GM12878 (cell line): ENCODE results near the gene TDRD10. TPM values are rescaled to one million over a fixed set of nuclear protein-coding genes. Genes with fewer than 3 reads are reported as not detected.

Experiments used
- ATAC-seq: fragments of 200-7000 bp; cut with Tn5 transposase; 3 replicates; pipeline ENCODE4 v1.9.1; 2020; ENCODE audit warnings: mild to moderate bottlenecking, moderate library complexity
- BruUV-seq: library from RNA; stranded (reverse); fragments of 400-500 nt; replicated peaks from 2 replicates; lab custom pipeline; 2021; lab: Mats Ljungman, UMichigan
- CTCF ChIA-PET: fragments of 300-600 bp; sonication (Branson Sonifier 250); formaldehyde crosslinking; extraction: SDS; loops from one replicate; lab custom pipeline; 2021; ENCODE audit warnings: inconsistent platforms; lab: Yijun Ruan, JAX
- POLR2A ChIA-PET: fragments of 350-600 bp; formaldehyde crosslinking; extraction: SDS; loops from one replicate; lab custom pipeline; 2021; ENCODE audit warnings: inconsistent platforms; lab: Charles Lee
- RAD21 ChIA-PET: fragments of 300-600 bp; sonication (Branson Sonifier 250); formaldehyde crosslinking; loops from one replicate; lab custom pipeline; 2023; ENCODE audit warnings: antibody characterized with exemption; ENCODE audit not compliant: unreplicated experiment; lab: Charles Lee
- SMC1A ChIA-PET: fragments of 300-600 bp; sonication (Branson Sonifier 250); formaldehyde crosslinking; loops from one replicate; lab custom pipeline; 2023; ENCODE audit not compliant: unreplicated experiment, uncharacterized antibody; lab: Charles Lee
- DNase-seq: peaks from one replicate; pipeline ENCODE4 v3.0.0-alpha.2; 2011; ENCODE audit warnings: low read depth, low spot score
- FAIRE-seq: peaks from 3 replicates; lab custom pipeline; 2011; peaks lifted over from hg19 to GRCh38; lab: Jason Lieb, UNC
- H2AFZ ChIP-seq: 2 replicates; pipeline ENCODE4 v1.6.0; 2011; ENCODE audit warnings: low read depth, low read length, control low read depth; ENCODE audit not compliant: control insufficient read depth
- H3K27ac ChIP-seq: 2 replicates; pipeline ENCODE4 v1.5.1; 2011; ENCODE audit warnings: control low read depth; ENCODE audit not compliant: control insufficient read depth, insufficient read depth
- H3K27me3 ChIP-seq, 2 experiments: replicated peaks in 1 of 2; 2 replicates each; pipeline versions ENCODE4 v1.6.0 to v1.6.1; 2011; ENCODE audit warnings: low read length in 1 of 2; ENCODE audit not compliant: control insufficient read depth in 2 of 2, insufficient read depth in 2 of 2
- H3K36me3 ChIP-seq, 2 experiments: 2 replicates each; pipeline ENCODE4 v1.5.1; 2011; ENCODE audit warnings: low read length in 1 of 2; ENCODE audit not compliant: control insufficient read depth in 2 of 2, insufficient read depth in 2 of 2
- H3K4me1 ChIP-seq: 2 replicates; pipeline ENCODE4 v1.6.1; 2011; ENCODE audit warnings: mild to moderate bottlenecking, low read length, moderate library complexity, mixed read lengths; ENCODE audit not compliant: control insufficient read depth, insufficient read depth
- H3K4me2 ChIP-seq: 2 replicates; pipeline ENCODE4 v1.6.0; 2011; ENCODE audit warnings: control low read depth; ENCODE audit not compliant: control insufficient read depth, insufficient read depth
- H3K4me3 ChIP-seq: fragments of 200-600 bp; sonication (generic); 2 replicates; pipeline ENCODE4 v1.5.1; 2016
- H3K79me2 ChIP-seq: 2 replicates; pipeline ENCODE4 v1.6.0; 2011; ENCODE audit warnings: low read length; ENCODE audit not compliant: control insufficient read depth, insufficient read depth
- H3K9ac ChIP-seq: 2 replicates; pipeline ENCODE4 v1.8.0; 2011; ENCODE audit warnings: low read length, control low read depth, mixed read lengths; ENCODE audit not compliant: control insufficient read depth, insufficient read depth
- H3K9me3 ChIP-seq: replicated peaks from 3 replicates; pipeline ENCODE4 v1.5.1; 2011; ENCODE audit warnings: mild to moderate bottlenecking, low read length; ENCODE audit not compliant: control insufficient read depth, insufficient read depth
- H4K20me1 ChIP-seq: 2 replicates; pipeline ENCODE4 v1.6.0; 2011; ENCODE audit not compliant: control insufficient read depth, insufficient read depth
- ASH2L ChIP-seq: fragments of 300-600, 200-600 bp; sonication (generic); IDR thresholded peaks from 2 replicates; pipeline ENCODE4 v1.6.1; 2017; ENCODE audit warnings: low read depth, mild to moderate bottlenecking, borderline replicate concordance
- BCL11A ChIP-seq: IDR thresholded peaks from 2 replicates; pipeline ENCODE4 v1.6.1; 2011; ENCODE audit warnings: low read depth, low read length
- DPF2 ChIP-seq: fragments of 450-650 bp; IDR thresholded peaks from 2 replicates; pipeline ENCODE4 v1.6.1; 2017; ENCODE audit warnings: mild to moderate bottlenecking
- FOS ChIP-seq: IDR thresholded peaks from 3 replicates; pipeline ENCODE4 v1.6.1; 2011; ENCODE audit warnings: borderline replicate concordance; ENCODE audit not compliant: insufficient read length; ENCODE audit errors: extremely low read depth
- MXI1 ChIP-seq: fragments of 150-350 bp; IDR thresholded peaks from 2 replicates; pipeline ENCODE4 v1.6.1; 2011; ENCODE audit warnings: low read depth, mild to moderate bottlenecking, inconsistent platforms, low read length, improper control_type of control experiment
- RELA ChIP-seq: fragments of 450-650 bp; IDR thresholded peaks from 2 replicates; pipeline ENCODE4 v1.8.0; 2014; ENCODE audit warnings: borderline replicate concordance; ENCODE audit not compliant: partially characterized antibody
- SIN3A ChIP-seq: IDR thresholded peaks from 2 replicates; pipeline ENCODE4 v1.6.1; 2012; ENCODE audit warnings: low read depth, low read length, improper control_type of control experiment
- ZNF24 ChIP-seq: fragments of 450-650 bp; IDR thresholded peaks from 2 replicates; pipeline ENCODE4 v1.6.1; 2017; ENCODE audit warnings: antibody characterized with exemption, mild to moderate bottlenecking
- WGBS: methylation state at CpG from one replicate; pipeline ENCODE4 v1.1.6; 2016; ENCODE audit warnings: low lambda C conversion rate; ENCODE audit not compliant: insufficient replicate concordance, insufficient coverage; ENCODE audit errors: missing lambda C conversion rate; 5-methylcytosine and 5-hydroxymethylcytosine counted together
- in situ Hi-C: fragments of 300-500 bp; cut with MboI; formaldehyde crosslinking; loops from 9 replicates; pipeline ENCODE4 v1.14.3; 2018; ENCODE audit warnings: mixed read lengths
- intact Hi-C: fragments of 100-400 bp; cut with micrococcal nuclease; formaldehyde crosslinking; loops from one replicate; pipeline ENCODE4 v1.14.2; 2022; ENCODE audit not compliant: unreplicated experiment
- polyA plus RNA-seq, 11 experiments: library from polyadenylated mRNA; depleted of rRNA in 4 of 11; unstranded in 6 of 11; stranded (reverse) in 5 of 11; fragments of >200 nt; fragmentation: Nextera tagmentation in 4 of 11; fragmentation: Illumina TruSeq in 1 of 11; extraction: Ambion mirVana in 4 of 11; extraction: Trizol in 1 of 11; gene quantifications; 1 replicate in 1 of 11; 2 replicates in 10 of 11; pipeline versions ENCODE4 v1.2.1 to v1.2.3, GENCODE V29; 2011 to 2016; ENCODE audit warnings: inconsistent platforms in 2 of 11, missing spikeins in 2 of 11, low read depth in 1 of 11
- total RNA-seq, 4 experiments: library from RNA; depleted of rRNA in 3 of 4; stranded (reverse); fragments of >200 nt in 3 of 4; fragmentation: Illumina TruSeq in 1 of 4; extraction: Trizol in 1 of 4; gene quantifications; 2 replicates each; pipeline versions ENCODE4 v1.2.1 to v1.2.3, GENCODE V29; 2013 to 2021
- TF ChIP-seq, protein P1 (sequence below): fragments of 450-650 bp; conservative IDR thresholded peaks from 2 replicates; pipeline ENCODE4 v1.6.1; 2017; ENCODE audit warnings: mild to moderate bottlenecking, moderate library complexity
- TF ChIP-seq, protein P2 (sequence below): IDR thresholded peaks from 2 replicates; pipeline ENCODE4 v1.6.1; 2012; ENCODE audit warnings: improper control_type of control experiment, low read depth, low read length; ENCODE audit not compliant: insufficient replicate concordance

The TDRD10 gene
- total and polyA plus RNA-seq, 10 of the 15 experiments (the other 5 are each of a cell fraction or from before 2014, with no cell fraction given), result not detected

DNA sequence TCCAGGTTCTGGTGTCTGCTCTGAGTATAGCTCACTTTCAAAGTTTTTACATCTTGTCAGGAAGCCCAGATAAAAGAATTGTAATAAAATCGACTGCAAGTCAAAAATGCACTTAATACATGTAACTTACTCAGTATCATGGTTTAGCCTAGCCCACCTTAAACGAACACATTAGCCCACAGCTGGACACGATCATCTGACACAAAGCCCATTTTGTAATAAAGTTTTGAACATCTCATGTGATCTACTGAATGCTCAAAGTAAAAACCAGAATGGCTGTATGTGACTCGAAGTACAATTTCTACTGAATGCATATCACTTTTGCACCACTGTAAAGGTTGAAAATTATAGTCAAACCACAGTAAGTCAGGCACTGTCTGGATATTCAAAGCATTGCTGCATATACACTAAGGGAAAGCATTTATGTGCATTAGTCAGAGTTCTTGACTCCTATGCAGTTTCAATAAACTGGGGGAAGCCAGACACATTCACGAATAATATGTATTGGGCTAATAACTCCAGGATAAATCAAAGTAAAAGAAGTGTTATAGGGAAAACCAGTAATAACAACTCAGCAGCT is 12.2 kb upstream of the TDRD10 start:
- POLR2A ChIA-PET, result interaction anchor here (0.6 kb wide), 3 partner anchors 18 to 551 kb away, joined by 3 to 5 read pairs (median 3); no protein-coding TSS in a partner anchor
- Histone ChIP-seq H3K9me3 (no peaks in the 10 kb centered on the region), H4K20me1 (no peaks in the 10 kb centered on the region), H3K4me2 (no peak overlapping the region), H2AFZ (no peak overlapping the region), H3K27ac (no peak overlapping the region), H3K4me3 (no peak overlapping the region), H3K79me2 (no peaks in the 10 kb centered on the region), H3K36me3 (no peaks in the 10 kb centered on the region), H3K4me1 (peaks cover 28% of the 10 kb centered on the region), H3K27me3 (0 out of 4 replicates have a peak, but pooled peaks cover 0 to 1% of the 10 kb centered on the region in 2 experiments), H3K9ac (no peak overlapping the region)
- RAD21 ChIA-PET, result interaction anchor here (1.0 to 1.3 kb wide), 3 partner anchors 9 to 64 kb away, joined by 3 to 4 read pairs (median 3); no protein-coding TSS in a partner anchor
- DNase-seq (no peak), FAIRE-seq (peak; percentile 7), ATAC-seq (no peak)
- in situ Hi-C loops, result loop anchor here (5.0 kb wide), 1 partner anchor 63 kb away; no protein-coding TSS in a partner anchor
- CTCF ChIA-PET, result interaction anchor here (1.1 to 10.0 kb wide), 5 partner anchors 9 to 142 kb away, joined by 3 to 80 read pairs (median 8); no protein-coding TSS in a partner anchor
- SMC1A ChIA-PET, result interaction anchor here (1.8 to 9.3 kb wide), 3 partner anchors 7 to 103 kb away, joined by 4 to 97 read pairs (median 6); no protein-coding TSS in a partner anchor
- no TSS peak for BruUV-seq
- TF ChIP-seq DPF2 (no peak), BCL11A (no peak), RELA (no peak), MXI1 (no peak), FOS (no peak), ASH2L (no peak), ZNF24 (no peak), SIN3A (no peak)
- TF ChIP-seq, protein P1, sequence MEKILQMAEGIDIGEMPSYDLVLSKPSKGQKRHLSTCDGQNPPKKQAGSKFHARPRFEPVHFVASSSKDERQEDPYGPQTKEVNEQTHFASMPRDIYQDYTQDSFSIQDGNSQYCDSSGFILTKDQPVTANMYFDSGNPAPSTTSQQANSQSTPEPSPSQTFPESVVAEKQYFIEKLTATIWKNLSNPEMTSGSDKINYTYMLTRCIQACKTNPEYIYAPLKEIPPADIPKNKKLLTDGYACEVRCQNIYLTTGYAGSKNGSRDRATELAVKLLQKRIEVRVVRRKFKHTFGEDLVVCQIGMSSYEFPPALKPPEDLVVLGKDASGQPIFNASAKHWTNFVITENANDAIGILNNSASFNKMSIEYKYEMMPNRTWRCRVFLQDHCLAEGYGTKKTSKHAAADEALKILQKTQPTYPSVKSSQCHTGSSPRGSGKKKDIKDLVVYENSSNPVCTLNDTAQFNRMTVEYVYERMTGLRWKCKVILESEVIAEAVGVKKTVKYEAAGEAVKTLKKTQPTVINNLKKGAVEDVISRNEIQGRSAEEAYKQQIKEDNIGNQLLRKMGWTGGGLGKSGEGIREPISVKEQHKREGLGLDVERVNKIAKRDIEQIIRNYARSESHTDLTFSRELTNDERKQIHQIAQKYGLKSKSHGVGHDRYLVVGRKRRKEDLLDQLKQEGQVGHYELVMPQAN, result no peak
- TF ChIP-seq, protein P2, sequence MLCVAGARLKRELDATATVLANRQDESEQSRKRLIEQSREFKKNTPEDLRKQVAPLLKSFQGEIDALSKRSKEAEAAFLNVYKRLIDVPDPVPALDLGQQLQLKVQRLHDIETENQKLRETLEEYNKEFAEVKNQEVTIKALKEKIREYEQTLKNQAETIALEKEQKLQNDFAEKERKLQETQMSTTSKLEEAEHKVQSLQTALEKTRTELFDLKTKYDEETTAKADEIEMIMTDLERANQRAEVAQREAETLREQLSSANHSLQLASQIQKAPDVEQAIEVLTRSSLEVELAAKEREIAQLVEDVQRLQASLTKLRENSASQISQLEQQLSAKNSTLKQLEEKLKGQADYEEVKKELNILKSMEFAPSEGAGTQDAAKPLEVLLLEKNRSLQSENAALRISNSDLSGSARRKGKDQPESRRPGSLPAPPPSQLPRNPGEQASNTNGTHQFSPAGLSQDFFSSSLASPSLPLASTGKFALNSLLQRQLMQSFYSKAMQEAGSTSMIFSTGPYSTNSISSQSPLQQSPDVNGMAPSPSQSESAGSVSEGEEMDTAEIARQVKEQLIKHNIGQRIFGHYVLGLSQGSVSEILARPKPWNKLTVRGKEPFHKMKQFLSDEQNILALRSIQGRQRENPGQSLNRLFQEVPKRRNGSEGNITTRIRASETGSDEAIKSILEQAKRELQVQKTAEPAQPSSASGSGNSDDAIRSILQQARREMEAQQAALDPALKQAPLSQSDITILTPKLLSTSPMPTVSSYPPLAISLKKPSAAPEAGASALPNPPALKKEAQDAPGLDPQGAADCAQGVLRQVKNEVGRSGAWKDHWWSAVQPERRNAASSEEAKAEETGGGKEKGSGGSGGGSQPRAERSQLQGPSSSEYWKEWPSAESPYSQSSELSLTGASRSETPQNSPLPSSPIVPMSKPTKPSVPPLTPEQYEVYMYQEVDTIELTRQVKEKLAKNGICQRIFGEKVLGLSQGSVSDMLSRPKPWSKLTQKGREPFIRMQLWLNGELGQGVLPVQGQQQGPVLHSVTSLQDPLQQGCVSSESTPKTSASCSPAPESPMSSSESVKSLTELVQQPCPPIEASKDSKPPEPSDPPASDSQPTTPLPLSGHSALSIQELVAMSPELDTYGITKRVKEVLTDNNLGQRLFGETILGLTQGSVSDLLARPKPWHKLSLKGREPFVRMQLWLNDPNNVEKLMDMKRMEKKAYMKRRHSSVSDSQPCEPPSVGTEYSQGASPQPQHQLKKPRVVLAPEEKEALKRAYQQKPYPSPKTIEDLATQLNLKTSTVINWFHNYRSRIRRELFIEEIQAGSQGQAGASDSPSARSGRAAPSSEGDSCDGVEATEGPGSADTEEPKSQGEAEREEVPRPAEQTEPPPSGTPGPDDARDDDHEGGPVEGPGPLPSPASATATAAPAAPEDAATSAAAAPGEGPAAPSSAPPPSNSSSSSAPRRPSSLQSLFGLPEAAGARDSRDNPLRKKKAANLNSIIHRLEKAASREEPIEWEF, result no peak
- intact Hi-C loops, result loop anchor here (10.0 kb wide), 1 partner anchor 595 kb away; no protein-coding TSS in a partner anchor
- WGBS, result 59% methylated on average over 5 of the region's 5 CpGs
